K562 (cell line): ENCODE data around the gene SH3BGRL3. TPM values are rescaled to one million over a fixed set of nuclear protein-coding genes. Genes with fewer than 3 reads are reported as not detected.

Experiments used
- BRD9 ChIP-seq: fragments of 450-650 bp; IDR thresholded peaks from 2 replicates; pipeline ENCODE4 v1.6.1; 2018; ENCODE audit warnings: low read depth; ENCODE audit not compliant: partially characterized antibody
- polyA plus RNA-seq, 8 experiments: library from polyadenylated mRNA; depleted of rRNA in 4 of 8; stranded (reverse) in 5 of 8; unstranded in 3 of 8; fragments of >200 nt; fragmentation: Nextera tagmentation in 2 of 8; fragmentation: Illumina TruSeq in 1 of 8; extraction: Ambion mirVana in 2 of 8; extraction: Trizol in 1 of 8; gene quantifications; 2 replicates each; pipeline versions ENCODE4 v1.2.1 to v1.2.3, GENCODE V29; 2011 to 2014; ENCODE audit warnings: inconsistent platforms in 1 of 8, missing spikeins in 1 of 8
- total RNA-seq, 7 experiments: library from RNA; depleted of rRNA in 6 of 7; stranded (reverse); fragments of >200 nt in 6 of 7; fragmentation: Illumina TruSeq in 2 of 7; extraction: Trizol in 2 of 7; gene quantifications; 2 replicates each; pipeline versions ENCODE4 v1.2.1 to v1.2.3, GENCODE V29; 2011 to 2021; ENCODE audit warnings: low replicate concordance in 1 of 7
- TF ChIP-seq, protein P1 (sequence below), 2 experiments: fragments of 450-650 bp in 1 of 2; sonication (generic) in 1 of 2; formaldehyde crosslinking in 1 of 2; IDR thresholded peaks; 2 replicates each; pipeline versions ENCODE4 v1.7.1 to v1.9.0; 2016 to 2022; ENCODE audit warnings: inconsistent platforms in 1 of 2, mild to moderate bottlenecking in 1 of 2, missing genetic modification reagents in 1 of 2
- TF ChIP-seq, protein P2 (sequence below): fragments of 450-650 bp; IDR thresholded peaks from 2 replicates; pipeline ENCODE4 v1.7.0; 2016; ENCODE audit warnings: borderline replicate concordance
- TF ChIP-seq, protein P3 (sequence below): fragments of 450-650 bp; IDR thresholded peaks from 2 replicates; pipeline ENCODE4 v1.6.1; 2017; ENCODE audit warnings: antibody characterized with exemption

The SH3BGRL3 gene
- total and polyA plus RNA-seq, 9 of the 15 experiments (the other 6 are each of a cell fraction or from before 2014, with no cell fraction given) = 30.3 to 140 (median 54.2) TPM

DNA sequence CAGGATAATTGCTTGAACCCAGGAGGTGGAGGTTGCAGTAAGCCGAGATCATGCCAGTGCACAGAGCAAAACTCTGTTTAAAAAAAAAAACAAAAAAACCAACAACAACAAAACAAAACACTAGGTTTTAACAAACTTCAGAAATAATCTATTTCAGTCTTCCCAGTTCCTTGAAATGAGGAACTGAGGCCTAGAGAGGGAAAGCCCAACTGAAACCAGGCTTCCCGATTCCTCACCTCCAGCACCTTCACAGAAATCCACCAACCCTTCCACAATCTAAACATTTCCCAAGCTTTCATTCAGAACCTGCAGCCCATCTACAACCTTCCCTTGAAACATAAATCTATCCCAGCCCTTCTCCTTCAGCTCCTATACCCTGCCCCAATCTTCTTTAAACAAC lies 37.3 kb downstream of the SH3BGRL3 start (continued):
- TF ChIP-seq, protein P1, sequence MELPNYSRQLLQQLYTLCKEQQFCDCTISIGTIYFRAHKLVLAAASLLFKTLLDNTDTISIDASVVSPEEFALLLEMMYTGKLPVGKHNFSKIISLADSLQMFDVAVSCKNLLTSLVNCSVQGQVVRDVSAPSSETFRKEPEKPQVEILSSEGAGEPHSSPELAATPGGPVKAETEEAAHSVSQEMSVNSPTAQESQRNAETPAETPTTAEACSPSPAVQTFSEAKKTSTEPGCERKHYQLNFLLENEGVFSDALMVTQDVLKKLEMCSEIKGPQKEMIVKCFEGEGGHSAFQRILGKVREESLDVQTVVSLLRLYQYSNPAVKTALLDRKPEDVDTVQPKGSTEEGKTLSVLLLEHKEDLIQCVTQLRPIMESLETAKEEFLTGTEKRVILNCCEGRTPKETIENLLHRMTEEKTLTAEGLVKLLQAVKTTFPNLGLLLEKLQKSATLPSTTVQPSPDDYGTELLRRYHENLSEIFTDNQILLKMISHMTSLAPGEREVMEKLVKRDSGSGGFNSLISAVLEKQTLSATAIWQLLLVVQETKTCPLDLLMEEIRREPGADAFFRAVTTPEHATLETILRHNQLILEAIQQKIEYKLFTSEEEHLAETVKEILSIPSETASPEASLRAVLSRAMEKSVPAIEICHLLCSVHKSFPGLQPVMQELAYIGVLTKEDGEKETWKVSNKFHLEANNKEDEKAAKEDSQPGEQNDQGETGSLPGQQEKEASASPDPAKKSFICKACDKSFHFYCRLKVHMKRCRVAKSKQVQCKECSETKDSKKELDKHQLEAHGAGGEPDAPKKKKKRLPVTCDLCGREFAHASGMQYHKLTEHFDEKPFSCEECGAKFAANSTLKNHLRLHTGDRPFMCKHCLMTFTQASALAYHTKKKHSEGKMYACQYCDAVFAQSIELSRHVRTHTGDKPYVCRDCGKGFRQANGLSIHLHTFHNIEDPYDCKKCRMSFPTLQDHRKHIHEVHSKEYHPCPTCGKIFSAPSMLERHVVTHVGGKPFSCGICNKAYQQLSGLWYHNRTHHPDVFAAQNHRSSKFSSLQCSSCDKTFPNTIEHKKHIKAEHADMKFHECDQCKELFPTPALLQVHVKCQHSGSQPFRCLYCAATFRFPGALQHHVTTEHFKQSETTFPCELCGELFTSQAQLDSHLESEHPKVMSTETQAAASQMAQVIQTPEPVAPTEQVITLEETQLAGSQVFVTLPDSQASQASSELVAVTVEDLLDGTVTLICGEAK (IDR thresholded peaks at IDR 0.05) = 0 out of 2 replicates have a peak, but pooled peaks have one; percentile 30
- TF ChIP-seq, protein P1 (CRISPR knock-in tag; IDR thresholded peaks at IDR 0.05) = no peak
- TF ChIP-seq, protein P2, sequence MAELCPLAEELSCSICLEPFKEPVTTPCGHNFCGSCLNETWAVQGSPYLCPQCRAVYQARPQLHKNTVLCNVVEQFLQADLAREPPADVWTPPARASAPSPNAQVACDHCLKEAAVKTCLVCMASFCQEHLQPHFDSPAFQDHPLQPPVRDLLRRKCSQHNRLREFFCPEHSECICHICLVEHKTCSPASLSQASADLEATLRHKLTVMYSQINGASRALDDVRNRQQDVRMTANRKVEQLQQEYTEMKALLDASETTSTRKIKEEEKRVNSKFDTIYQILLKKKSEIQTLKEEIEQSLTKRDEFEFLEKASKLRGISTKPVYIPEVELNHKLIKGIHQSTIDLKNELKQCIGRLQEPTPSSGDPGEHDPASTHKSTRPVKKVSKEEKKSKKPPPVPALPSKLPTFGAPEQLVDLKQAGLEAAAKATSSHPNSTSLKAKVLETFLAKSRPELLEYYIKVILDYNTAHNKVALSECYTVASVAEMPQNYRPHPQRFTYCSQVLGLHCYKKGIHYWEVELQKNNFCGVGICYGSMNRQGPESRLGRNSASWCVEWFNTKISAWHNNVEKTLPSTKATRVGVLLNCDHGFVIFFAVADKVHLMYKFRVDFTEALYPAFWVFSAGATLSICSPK = 0 out of 2 replicates have a peak, but pooled peaks have one; percentile 46
- TF ChIP-seq, protein P3, sequence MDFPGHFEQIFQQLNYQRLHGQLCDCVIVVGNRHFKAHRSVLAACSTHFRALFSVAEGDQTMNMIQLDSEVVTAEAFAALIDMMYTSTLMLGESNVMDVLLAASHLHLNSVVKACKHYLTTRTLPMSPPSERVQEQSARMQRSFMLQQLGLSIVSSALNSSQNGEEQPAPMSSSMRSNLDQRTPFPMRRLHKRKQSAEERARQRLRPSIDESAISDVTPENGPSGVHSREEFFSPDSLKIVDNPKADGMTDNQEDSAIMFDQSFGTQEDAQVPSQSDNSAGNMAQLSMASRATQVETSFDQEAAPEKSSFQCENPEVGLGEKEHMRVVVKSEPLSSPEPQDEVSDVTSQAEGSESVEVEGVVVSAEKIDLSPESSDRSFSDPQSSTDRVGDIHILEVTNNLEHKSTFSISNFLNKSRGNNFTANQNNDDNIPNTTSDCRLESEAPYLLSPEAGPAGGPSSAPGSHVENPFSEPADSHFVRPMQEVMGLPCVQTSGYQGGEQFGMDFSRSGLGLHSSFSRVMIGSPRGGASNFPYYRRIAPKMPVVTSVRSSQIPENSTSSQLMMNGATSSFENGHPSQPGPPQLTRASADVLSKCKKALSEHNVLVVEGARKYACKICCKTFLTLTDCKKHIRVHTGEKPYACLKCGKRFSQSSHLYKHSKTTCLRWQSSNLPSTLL = peak; percentile 37; the same call in 1 of the 2 replicates
- peak; percentile 34 for TF ChIP-seq BRD9
- TF ChIP-seq, all 486 proteins: peak for 8
